Right lung (tissue), 10 donors: ENCODE data around the gene GRB2. TPM values are rescaled to one million over a fixed set of nuclear protein-coding genes. Genes with fewer than 3 reads are reported as not detected.
"Not testable (repeated sequence)": the region's sequence is repeated elsewhere in the genome, so short reads cannot be mapped to it uniquely, and the experiment has no call there.

ENCODE experiments used
- DNase-seq, 2 donors: peaks; one replicate each; pipeline ENCODE4 v3.0.0-alpha.2; 2013
- long read RNA-seq, 8 donors: transcript quantifications; one replicate each; lab custom pipeline, GENCODE V29; 2026
- polyA plus RNA-seq, 5 donors: library from polyadenylated mRNA; unstranded; fragments of 120-200 nt; gene quantifications; one replicate each; pipeline versions ENCODE4 v1.2.1 to v1.2.3, GENCODE V29; 2013; ENCODE audit warnings: inconsistent platforms in 1 of 5, low replicate concordance in 1 of 5; ENCODE audit not compliant: insufficient read length in 5 of 5, insufficient read depth in 1 of 5

The GRB2 gene
- 10 to 100 TPM; 75.3 to 92.2 (median 83.5) TPM for polyA plus RNA-seq
- long read RNA-seq, donor 1, transcript GRB2-205 (5 exons, 3,182 nt): minor isoform, 9 of 86 reads
- long read RNA-seq, donor 1, transcript GRB2-202 (6 exons, 3,248 nt): major isoform, 25 of 86 reads
- long read RNA-seq, donor 1, partial matches to known transcripts: 51 of 86 reads
- long read RNA-seq, donor 1, other reads (novel, unspliced or antisense): 0 of 86 reads
- long read RNA-seq, donor 2, transcript GRB2-202 (6 exons, 3,248 nt): major isoform, 12 of 21 reads
- long read RNA-seq, donor 2, transcript GRB2-205 (5 exons, 3,182 nt): minor isoform, 8 of 21 reads
- long read RNA-seq, donor 2, partial matches to known transcripts: 0 of 21 reads
- long read RNA-seq, donor 2, other reads (novel, unspliced or antisense): 0 of 21 reads
- long read RNA-seq, donor 3, transcript GRB2-202 (6 exons, 3,248 nt): major isoform, 10 of 100 reads
- long read RNA-seq, donor 3, transcript GRB2-205 (5 exons, 3,182 nt): minor isoform, 9 of 100 reads
- long read RNA-seq, donor 3, partial matches to known transcripts: 81 of 100 reads
- long read RNA-seq, donor 3, other reads (novel, unspliced or antisense): 0 of 100 reads
- long read RNA-seq, donor 4, transcript GRB2-202 (6 exons, 3,248 nt): major isoform, 11 of 63 reads
- long read RNA-seq, donor 4, partial matches to known transcripts: 48 of 63 reads
- long read RNA-seq, donor 4, other reads (novel, unspliced or antisense): 0 of 63 reads
- long read RNA-seq, donor 5, transcript GRB2-202 (6 exons, 3,248 nt): major isoform, 17 of 49 reads
- long read RNA-seq, donor 5, transcript GRB2-205 (5 exons, 3,182 nt): minor isoform, 15 of 49 reads
- long read RNA-seq, donor 5, partial matches to known transcripts: 17 of 49 reads
- long read RNA-seq, donor 5, other reads (novel, unspliced or antisense): 0 of 49 reads
- long read RNA-seq, donor 6, transcript GRB2-205 (5 exons, 3,182 nt): minor isoform, 13 of 41 reads
- long read RNA-seq, donor 6, transcript GRB2-202 (6 exons, 3,248 nt): major isoform, 23 of 41 reads
- long read RNA-seq, donor 6, partial matches to known transcripts: 5 of 41 reads
- long read RNA-seq, donor 6, other reads (novel, unspliced or antisense): 0 of 41 reads
- long read RNA-seq, donor 7, transcript GRB2-202 (6 exons, 3,248 nt): major isoform, 12 of 23 reads
- long read RNA-seq, donor 7, transcript GRB2-205 (5 exons, 3,182 nt): minor isoform, 10 of 23 reads
- long read RNA-seq, donor 7, partial matches to known transcripts: 0 of 23 reads
- long read RNA-seq, donor 7, other reads (novel, unspliced or antisense): 0 of 23 reads
- long read RNA-seq, donor 8, transcript GRB2-202 (6 exons, 3,248 nt): major isoform, 8 of 9 reads
- long read RNA-seq, donor 8, partial matches to known transcripts: 0 of 9 reads
- long read RNA-seq, donor 8, other reads (novel, unspliced or antisense): 0 of 9 reads

DNA sequence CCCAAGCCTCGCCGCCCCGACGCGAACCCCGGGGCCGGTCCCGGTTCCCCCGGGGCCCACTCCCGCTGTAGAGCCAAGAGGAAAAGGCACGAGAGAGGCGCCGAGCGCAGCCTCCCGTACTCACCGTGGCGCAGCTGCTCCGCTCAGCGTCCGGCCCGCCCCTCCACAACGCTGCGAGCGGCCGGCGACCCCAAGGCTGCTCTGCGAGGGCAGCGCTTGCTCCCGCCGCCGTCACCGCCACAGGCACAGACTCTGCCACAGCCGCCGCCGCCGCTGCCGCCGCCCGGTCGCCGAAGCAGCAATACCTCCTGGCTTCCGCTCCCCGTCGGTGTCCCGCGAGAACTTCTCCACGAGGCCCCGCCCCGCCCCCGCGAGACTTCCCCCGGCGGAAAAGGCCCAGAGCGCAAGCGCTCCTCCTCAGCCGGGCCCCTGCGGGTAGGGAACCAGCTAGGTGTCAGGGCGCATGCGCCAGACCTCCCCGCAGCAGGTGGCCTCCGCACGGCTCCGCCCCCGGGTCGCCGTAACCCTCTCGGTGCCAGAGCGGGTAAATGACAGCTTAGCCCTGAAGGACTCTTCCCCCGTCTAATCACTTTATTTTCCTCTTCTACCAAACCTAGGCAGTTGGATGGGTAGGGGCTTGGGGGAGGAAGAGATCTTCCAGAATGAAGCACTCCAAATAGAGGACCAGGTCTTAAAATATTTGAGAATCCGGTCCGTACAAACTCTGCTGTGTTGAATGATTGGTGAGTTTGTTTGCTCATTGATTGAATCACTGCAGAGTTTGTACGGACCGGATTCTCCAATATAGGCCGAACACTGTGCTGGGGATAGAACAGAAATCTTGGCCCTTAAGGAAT is at the start of gene GRB2:
GRB2 (minus strand) TSS at position 314 of the 857 bp plus-strand sequence. CDS start 12,050 bp downstream, outside the sequence.
- DNase-seq: peak; percentile 95 to 96

DNA sequence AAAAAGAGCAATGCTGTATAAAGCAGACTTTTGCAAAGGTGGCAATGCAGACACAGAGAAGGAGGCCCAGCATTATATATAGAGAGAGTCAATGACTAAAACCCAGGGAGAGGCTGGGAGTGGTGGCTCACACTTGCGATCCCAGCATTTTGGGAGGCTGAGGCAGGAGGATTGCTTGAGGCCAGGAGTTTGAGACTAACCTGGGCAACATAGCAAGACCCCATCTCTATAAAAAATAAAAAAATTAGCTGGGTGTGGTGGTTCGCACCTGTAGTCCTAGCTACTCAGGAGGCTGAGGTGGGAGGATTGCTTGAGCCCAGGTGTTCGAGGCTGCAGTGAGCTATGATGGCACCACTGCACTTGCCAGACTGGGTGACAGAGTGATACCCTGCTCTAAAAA is 49.2 kb upstream of the GRB2 start:
- DNase-seq: not testable (repeated sequence)

DNA sequence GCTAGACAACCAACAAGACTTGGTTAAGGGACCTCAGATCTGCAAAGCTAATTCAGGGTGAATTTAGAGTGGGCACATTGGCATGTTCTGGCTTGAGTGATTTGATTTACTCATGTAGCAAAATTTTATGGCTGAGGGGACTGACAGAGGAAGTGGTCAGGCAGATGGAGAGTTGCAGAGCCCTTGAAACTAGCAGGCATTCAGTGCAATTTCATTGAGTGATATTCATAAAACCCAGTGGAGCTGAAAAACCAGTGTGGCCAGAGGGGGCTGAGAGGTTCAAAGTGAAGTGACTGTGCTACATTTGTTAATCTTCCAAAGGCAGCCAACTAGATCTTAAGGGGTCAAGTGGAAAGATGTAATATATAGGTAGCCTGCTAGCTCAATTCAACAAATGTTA is 48.7 kb upstream of the GRB2 start:
- no peak for DNase-seq

DNA sequence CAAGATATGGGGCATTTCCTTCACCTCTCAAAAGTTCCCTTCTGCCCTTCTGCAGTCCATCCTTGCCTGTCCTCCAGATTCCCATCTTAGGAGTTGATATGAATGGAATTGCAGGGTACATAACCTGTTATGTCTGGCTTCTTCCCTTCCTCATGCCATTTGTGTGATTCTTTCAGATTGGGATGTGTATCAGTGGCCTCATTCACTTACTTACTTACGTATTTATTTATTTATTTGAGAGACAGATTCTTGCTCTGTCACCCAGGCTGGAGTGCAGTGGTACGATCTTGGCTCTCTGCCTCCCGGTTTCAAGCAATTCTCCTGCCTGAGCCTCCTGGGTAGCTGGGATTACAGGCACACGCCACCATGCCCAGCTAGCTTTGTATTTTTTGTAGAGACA is 44.8 kb upstream of the GRB2 start:
- no peak for DNase-seq

DNA sequence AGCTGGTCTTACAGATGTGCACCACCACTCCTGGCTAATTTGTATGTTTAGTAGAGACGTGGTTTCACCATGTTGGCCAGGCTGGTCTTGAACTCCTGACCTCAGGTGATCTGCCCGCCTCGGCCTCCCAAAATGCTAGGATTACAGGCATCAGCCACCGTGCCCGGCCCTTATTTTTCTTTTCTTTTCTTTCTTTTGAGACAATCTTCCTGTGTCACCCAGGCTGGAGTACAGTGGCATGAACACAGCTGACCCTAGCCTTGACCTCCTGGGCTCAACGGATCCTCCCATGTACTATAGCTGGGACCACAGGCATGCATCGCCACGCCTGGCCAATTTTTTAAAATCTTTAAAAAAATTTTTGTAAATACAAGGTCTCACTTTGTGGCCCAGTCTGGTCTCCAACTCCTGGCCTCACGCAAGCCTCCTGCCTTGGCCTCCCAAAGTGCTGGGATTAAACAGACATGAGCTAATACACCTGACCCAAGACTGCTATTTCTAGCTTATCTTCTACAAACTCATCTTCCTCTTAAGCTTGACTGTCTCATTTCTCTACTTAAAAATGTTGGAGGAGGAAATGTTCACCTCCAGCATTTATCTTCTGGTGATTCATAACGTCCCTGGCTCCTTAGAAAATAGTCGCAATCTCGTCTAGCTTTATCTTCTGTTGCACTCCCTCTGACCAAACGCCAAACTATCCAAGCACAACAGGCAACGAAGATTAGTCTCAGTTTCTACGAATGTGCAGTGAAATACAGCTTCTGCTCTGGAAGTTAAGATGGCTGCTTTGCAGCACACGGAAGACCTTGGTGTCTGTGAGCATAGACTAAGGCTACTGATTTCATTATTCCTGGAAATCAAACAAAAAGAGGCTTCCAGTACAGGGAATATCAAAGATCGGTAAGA is 42.7 kb upstream of the GRB2 start:
- DNase-seq: no peak

DNA sequence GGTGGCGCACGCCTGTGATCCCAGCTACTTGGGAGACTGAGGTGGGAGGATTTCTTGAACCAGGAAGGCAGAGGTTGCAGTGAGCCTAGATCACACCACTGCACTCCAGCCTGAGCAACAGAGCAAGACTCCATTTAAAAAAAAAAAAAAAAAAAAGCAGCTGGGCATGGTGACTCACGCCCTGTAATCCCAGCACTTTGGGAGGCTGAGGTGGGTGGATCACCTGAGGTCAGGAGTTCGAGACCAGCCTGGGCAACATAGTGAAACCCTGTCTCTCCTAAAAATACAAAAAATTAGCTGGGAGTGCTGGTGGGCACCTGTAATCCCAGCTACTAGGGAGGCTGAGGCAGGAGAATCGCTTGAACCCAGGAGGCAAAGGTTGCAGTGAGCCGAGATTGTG is 40.4 kb upstream of the GRB2 start:
- DNase-seq: not testable (repeated sequence)

DNA sequence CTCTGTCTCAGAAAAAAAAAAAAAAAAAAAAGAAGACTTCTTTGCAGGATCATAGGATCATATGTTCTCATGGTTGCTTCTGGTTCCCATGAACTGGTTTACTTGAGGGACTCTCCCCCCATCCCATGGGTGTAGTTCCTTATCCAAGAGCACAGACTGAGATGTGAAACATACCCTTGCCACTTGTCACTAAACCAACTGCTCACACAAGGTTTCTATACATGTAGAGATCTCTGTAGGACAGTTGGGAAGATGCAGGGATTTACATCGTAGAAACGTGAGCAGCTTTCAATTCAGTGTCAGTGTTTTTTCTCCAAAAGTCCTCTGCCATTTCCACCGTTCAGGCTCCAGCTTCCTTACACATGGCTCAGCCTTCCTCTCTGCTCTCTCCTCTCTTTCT is 39.8 kb upstream of the GRB2 start:
- no peak for DNase-seq

DNA sequence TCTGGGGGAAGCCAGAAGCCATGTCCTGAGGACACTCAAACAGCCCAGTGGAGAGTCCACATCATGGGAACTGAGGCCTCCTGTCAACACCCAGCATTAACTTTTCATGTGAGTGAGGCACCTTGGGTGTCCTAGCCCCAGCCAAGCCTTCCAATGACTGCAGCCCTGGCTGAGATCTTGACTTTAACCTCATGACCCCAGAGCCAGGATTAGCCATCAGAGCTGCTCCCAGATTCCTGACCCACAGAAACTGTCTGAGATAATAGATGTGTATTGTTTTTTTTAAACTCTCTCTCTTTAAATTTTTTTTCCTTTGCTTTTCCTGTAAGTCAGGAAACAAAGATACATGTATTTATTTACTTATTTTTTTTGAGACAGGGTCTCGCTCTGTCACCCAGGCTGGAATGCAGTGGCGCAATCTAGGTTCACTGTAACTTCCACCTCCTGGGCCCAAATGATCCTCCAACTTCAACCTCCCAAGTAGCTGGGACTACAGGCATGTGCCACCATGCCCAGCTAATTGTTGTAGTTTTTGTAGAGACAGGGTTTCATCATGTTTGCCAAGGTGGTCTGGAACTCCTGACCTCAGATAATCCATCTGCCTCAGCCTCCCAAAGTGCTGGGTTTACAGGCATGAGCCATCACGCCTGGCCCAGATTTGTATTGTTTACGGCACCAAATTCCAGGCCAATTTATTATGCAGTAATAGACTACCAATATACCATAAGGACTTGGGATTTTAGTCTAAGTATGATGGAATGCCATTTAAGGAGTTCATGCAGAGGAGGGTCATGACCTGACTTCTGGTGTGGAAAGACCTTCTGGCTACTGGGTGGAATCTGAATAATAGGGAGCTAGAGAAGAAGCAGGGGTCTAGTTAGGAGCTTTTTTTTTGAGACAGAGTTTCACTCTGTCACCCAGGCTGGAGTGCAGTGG is 37.0 kb upstream of the GRB2 start:
- DNase-seq: no peak

DNA sequence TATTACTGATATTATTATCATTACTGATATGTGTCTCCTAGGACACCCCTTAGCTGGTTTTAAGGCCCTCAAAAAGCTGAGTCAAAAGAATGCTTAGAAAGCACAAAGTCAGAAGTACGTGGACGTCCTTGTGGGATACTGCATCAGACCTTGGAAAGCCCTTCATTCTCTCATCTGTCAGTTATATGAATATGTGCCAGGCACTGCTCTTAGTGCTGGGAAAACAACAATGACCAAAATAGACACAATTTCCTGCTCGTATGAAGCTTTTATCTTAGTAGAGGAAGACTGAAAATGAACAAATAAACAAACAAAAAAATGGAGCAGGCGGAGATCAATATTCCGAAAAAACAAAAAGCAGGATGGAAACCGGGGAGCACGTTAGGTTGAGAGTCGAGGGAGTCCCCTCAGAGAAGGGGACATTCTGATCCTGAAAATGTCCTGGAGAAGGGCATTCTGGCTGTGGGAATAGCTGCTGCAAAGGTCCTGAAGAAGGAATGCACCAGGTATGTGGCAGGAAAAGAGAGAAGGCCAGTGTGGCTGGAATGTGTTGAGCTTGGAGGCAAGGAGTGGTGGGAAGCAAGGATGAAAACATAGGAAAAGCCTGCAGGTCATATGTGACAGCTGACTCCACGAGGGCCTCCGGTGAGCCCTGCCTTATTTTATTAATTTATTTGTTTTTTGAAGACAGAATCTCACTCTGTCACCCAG is 35.4 kb upstream of the GRB2 start:
- no peak for DNase-seq

DNA sequence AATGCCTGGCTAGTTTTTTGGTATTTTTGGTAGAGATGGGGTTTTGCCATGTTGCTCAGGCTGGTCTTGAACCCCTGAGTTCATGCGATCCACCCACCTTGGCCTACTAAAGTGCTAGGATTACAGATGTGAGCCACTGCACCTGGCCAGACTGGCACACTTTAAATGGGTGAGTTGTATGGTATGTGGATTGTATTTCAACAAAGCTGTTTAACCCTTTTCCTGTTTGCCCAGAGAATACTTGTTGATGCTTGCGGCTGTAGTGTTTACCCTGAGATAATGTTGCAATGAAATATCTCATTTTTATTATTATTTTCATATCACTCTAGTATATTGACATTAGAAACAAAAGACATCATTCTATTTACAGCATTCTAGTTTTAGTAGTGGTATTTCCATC is 33.8 kb upstream of the GRB2 start:
- no peak for DNase-seq

DNA sequence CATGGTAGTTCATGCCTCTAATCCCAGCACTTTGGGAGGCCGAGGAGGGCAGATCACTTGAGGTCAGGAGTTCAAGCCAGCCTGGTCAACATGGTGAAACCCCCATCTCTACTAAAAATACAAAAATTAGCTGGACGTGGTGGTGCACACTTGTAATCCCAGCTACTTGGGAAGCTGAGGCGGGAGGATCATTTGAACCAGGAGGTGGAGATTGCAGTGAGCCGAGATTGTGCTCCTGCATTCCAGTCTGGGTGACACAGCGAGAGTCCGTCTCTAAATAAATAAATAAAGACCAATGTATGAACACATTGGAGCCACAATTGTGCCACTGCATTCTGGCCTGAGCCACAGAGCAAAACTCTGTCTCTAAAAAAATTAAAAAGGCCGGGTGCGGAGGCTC is 31.9 kb upstream of the GRB2 start:
- DNase-seq: not testable (repeated sequence)

DNA sequence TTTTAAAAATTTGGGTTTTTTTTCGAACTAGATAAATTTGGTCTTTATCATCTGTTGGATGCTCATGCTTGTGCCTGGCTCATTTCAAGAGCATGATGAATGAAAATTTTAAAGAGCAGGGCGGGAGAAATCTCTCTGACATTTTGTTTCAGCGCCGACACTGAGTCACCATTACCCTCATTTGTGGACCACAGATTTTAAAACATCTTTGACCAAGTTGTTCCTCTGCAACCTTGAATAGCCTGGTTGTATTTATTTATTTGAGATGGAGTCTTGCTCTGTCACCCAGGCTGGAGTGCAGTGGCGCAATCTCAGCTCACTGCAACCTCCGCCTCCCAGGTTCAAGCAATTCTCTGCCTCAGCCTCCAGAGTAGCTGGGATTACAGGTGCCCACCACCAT is 29.0 kb upstream of the GRB2 start:
- DNase-seq: not testable (repeated sequence)

DNA sequence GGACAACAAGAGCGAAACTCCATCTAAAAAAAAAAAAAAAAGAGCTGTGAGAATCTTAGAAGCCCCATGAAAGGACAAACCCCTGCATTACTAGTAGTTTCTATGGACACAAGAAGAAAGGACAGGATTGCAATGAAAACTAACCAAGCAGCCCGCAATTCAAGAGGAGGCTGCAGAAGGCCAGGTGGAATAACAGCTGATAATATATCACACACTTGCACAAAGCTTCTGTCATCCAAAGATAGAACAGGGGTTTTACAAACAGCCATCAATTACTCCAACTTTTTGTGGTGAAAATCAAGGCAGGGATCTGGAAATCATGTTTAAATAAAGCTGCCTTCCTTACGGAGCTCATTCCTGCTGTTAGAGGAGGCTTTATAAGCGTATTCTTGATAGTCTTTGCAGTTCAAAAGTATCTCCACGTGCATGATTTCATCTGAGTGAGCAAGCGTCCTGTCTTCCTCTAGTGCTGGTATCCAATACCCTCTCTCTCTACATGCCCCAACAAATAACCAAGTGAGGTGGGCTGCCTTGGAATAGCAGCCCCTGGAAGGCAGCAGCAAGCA is 27.8 kb upstream of the GRB2 start:
- DNase-seq: no peak

DNA sequence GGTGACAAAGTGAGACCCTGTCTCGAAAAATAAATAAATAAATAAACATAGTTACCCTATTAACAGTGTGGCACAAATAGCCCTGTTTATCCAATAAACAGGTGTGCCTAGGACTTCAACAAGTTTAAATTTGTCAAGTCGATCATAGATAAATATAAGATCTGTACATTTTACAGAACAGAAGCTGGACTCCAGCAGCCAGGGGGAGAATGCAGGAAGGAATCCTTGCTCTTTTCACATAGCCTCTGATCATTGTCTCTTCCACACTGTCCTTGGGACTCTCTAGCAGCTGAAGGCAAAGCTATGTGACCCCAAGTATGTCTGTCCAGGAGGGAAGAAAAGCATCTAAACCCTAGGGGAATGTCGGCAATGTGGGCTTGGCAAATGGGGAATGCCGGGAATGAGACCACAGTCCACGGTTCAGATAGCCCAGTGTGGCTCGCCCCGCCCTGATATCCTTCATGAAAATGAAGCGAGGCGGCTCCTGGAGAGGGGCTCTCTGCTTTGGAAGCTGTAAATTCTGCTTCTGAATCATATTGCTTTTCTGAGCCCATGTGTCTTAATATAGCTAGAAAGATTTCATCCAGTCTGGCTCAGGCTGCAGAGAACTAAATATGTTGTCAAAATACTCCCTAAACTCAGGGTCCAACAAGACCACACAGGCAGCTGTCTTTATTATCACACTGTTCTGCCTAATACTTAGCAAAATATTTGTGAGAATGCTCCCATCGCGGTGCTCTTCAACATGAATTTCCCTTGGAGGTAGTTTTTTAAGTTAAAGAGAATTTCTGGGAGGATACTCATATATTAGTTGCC is 24.9 kb upstream of the GRB2 start:
- no peak for DNase-seq

DNA sequence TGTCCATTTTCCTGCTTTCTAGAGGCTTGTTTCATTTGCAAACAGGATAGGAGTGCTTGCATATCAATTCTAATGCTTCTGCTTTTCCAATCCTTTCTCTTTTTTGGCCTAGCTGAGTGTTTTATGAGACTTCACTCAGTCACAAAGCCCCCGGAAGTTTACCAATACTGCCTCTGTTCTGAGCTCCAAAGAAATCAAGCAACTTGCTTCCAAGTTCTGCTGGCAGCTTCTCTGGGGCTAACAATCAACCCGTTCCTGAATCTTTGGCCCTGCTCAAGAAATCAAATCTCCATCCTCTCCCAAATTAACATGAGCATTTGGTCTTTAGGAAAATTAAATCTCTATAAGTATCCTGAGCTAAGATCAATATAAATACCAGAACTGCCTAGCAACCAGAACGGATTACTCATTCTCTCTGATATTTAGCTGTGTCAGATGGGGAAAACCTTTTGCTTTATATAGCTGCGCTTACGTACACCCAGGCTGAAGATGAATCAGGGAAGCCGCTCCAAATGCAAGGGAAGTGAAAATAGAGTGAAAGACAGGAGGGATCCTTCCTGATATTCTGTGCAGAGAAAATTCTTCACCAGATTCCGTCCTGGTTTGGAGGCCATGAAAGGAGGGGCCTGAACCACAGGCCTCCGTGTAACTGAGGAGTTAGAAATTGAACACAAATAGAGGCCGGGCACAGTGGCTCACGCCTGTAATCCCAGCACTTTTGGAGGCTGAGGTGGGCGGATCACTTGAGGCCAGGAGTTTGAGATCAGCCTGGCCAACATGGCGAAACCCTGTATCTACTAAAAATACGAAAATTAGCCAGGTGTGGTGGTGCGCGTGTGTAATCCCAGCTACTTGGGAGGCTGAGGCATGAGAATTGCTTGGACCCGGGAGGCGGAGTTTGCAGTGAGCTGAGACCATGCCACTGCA is 23.3 kb upstream of the GRB2 start:
- no peak for DNase-seq
